ENCODE measurements around the gene MYD88. TPM values are rescaled to one million over a fixed set of nuclear protein-coding genes. Genes with fewer than 3 reads are reported as not detected.

Gene MYD88
- total and polyA plus RNA-seq, 4 donors = 15.4 to 60.3 (median 44.1) TPM

DNA sequence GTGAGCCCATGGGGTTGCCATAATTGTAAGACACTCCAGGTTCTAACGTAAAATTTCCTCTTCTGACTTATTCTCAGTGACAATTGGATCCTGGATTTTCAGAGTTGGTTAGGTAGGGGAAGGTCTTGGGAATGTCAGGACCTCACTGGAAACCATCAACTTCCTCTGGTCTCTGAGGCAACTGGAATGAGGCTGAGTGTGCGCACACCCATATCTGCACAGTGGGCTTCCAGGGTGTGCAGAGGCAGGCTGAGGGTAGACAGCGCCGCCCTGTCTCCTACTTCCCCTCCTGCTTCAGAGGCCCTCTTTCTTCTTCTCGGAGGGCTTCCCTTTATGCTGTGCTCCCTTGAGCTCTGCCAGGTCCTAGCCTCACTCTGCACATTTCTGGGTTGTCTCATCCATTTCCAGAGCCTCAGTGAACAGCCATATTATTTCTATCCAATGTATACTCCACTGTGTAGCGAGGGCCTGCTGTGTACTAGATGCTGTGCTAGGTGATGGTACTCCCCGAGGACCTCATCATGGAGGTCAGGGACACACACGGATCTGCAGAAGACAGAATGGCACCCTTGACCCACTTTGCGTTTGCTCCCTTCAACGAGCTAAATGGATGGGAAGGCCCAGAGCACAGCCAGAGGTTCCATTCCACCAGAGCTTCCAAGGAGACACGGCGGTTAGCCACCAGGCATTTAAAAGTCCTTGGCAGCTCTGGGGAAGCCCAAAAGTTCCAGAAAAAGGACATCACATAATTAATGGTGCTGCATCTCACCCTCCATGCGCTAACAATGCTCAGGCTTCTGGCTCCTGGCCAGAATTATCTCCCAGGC lies 19.8 kb upstream of the MYD88 start:
- no peaks in the 10 kb centered on the region for H3K9me3 ChIP-seq (ENCODE audit: control insufficient read depth in 4 of 4, low read length in 3 of 4)
- peak overlapping the region; percentile 32 to 34 for H3K27ac ChIP-seq (ENCODE audit: low read depth in 1 of 2, low read length in 2 of 2)
- H3K36me3 ChIP-seq (ENCODE audit: control insufficient read depth in 4 of 4, insufficient read depth in 3 of 4, low read depth in 1 of 4, low read length in 3 of 4) = peaks cover 23 to 35% (median 29%) of the 10 kb centered on the region in 4 donors
- H3K27me3 ChIP-seq (ENCODE audit: control insufficient read depth in 4 of 4, insufficient read depth in 4 of 4, low read length in 3 of 4) = no peaks in the 10 kb centered on the region
- no peak overlapping the region for H3K4me3 ChIP-seq (ENCODE audit: low read depth in 1 of 3, low read length in 3 of 3)
- 83% methylated on average over 13 of the region's 13 CpGs for WGBS
- TF ChIP-seq RAD21 (IDR thresholded peaks at IDR 0.05) (no peak), FOXA2 (IDR thresholded peaks at IDR 0.05) (no peak), EGR1 (IDR thresholded peaks at IDR 0.05; ENCODE audit: low read depth in 2 of 2) (no peak)
- no peak for DNase-seq (ENCODE audit: low spot score)
- no peak overlapping the region for H3K9ac ChIP-seq (ENCODE audit: low read depth in 1 of 2, low read length in 2 of 2)
- peaks cover 1 to 48% (median 36%) of the 10 kb centered on the region in 4 donors for H3K4me1 ChIP-seq (ENCODE audit: control insufficient read depth in 4 of 4, insufficient read depth in 4 of 4, low read length in 3 of 4)

DNA sequence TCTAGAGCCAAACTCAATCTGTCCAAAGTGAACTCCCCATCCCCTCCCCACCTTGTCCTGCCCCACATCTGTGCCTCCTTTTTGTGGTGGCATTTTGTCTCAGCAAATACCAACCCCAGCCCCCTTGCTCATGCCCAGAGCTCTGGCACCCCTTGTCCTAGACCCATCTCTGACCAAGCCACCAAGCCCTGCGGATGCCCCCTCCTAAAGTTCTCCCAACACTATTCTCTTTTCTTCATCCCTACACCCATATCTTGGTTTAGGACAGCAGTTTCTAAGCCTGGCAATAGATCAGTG lies 19.3 kb upstream of the MYD88 start:
- TF ChIP-seq GABPA (IDR thresholded peaks at IDR 0.05 in 1 of 2, conservative IDR thresholded peaks at IDR 0.05 in 1 of 2) (no peak), HNF4G (IDR thresholded peaks at IDR 0.05) (no peak), SP1 (IDR thresholded peaks at IDR 0.05) (no peak), RAD21 (IDR thresholded peaks at IDR 0.05) (no peak), FOXA2 (IDR thresholded peaks at IDR 0.05) (no peak), FOXA1 (IDR thresholded peaks at IDR 0.05) (no peak), EGR1 (IDR thresholded peaks at IDR 0.05; ENCODE audit: low read depth in 2 of 2) (no peak), JUND (IDR thresholded peaks at IDR 0.05) (no peak), YY1 (IDR thresholded peaks at IDR 0.05) (no peak), HNF4A (conservative IDR thresholded peaks at IDR 0.05) (no peak), TAF1 (conservative IDR thresholded peaks at IDR 0.05) (no peak), NR2F2 (IDR thresholded peaks at IDR 0.05) (no peak), RXRA (IDR thresholded peaks at IDR 0.05) (no peak)
- TF ChIP-seq, protein P1, sequence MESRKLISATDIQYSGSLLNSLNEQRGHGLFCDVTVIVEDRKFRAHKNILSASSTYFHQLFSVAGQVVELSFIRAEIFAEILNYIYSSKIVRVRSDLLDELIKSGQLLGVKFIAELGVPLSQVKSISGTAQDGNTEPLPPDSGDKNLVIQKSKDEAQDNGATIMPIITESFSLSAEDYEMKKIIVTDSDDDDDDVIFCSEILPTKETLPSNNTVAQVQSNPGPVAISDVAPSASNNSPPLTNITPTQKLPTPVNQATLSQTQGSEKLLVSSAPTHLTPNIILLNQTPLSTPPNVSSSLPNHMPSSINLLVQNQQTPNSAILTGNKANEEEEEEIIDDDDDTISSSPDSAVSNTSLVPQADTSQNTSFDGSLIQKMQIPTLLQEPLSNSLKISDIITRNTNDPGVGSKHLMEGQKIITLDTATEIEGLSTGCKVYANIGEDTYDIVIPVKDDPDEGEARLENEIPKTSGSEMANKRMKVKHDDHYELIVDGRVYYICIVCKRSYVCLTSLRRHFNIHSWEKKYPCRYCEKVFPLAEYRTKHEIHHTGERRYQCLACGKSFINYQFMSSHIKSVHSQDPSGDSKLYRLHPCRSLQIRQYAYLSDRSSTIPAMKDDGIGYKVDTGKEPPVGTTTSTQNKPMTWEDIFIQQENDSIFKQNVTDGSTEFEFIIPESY (IDR thresholded peaks at IDR 0.05) = no peak
- Histone ChIP-seq H3K4me3 (ENCODE audit: low read depth in 1 of 3, low read length in 3 of 3) (no peak overlapping the region), H3K9ac (ENCODE audit: low read depth in 1 of 2, low read length in 2 of 2) (no peak overlapping the region), H3K36me3 (ENCODE audit: control insufficient read depth in 4 of 4, insufficient read depth in 3 of 4, low read depth in 1 of 4, low read length in 3 of 4) (peaks cover 23 to 35% (median 31%) of the 10 kb centered on the region in 4 donors), H3K27ac (ENCODE audit: low read depth in 1 of 2, low read length in 2 of 2) (no peak overlapping the region), H3K9me3 (ENCODE audit: control insufficient read depth in 4 of 4, low read length in 3 of 4) (no peaks in the 10 kb centered on the region), H3K4me1 (ENCODE audit: control insufficient read depth in 4 of 4, insufficient read depth in 4 of 4, low read length in 3 of 4) (peaks cover 1 to 54% (median 39%) of the 10 kb centered on the region in 4 donors), H3K27me3 (ENCODE audit: control insufficient read depth in 4 of 4, insufficient read depth in 4 of 4, low read length in 3 of 4) (no peaks in the 10 kb centered on the region)
- DNase-seq (ENCODE audit: low spot score) = no peak
- WGBS = 100% methylated on average over 1 of the region's 1 CpG

DNA sequence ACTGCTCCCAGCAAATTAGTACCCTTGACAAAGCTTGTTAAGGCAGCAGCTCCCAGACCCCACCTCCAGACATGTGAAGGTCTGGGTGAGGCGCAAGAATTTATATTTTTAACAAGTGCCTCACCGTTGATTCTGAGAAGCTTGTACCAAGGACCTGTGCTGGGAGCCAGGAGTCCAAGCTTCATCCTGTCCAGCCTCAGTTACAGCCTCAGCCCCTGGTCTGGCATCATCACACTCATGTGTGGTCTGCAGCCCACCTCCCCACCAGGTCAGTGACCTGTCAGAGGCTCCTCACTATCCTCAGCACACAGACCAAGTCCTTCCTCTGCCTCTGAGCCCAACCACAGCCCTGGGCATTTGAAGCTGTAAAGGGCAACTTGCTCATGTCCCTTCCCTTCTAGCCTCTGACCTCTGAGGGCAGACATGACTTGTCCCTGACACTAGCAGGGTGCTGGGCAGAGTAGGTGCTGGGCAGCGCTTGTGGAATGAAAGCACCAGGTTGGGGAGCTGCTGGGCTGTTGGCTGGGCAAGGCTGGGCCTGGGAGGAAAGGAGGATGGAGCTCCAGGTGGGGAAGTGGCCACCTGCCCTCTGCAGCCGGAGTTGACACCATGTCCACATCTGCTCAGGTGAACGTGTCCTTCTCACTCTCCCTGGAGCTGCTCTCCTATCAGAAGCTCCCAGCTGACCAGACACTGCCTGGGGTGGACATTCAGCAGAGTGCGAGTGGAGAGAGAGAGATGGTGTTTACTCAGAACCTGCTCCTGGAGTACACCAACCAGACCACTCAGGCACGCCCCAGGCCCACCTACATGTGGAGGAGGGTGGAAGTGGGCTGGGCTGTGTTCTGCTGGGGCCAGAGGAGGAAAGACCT lies 18.4 kb upstream of the MYD88 start:
- no peak for TF ChIP-seq SP1 (IDR thresholded peaks at IDR 0.05)
- Histone ChIP-seq H3K36me3 (ENCODE audit: control insufficient read depth in 4 of 4, insufficient read depth in 3 of 4, low read depth in 1 of 4, low read length in 3 of 4) (peaks cover 23 to 41% (median 37%) of the 10 kb centered on the region in 4 donors), H3K9ac (ENCODE audit: low read depth in 1 of 2, low read length in 2 of 2) (no peak overlapping the region), H3K27me3 (ENCODE audit: control insufficient read depth in 4 of 4, insufficient read depth in 4 of 4, low read length in 3 of 4) (no peaks in the 10 kb centered on the region), H3K27ac (ENCODE audit: low read depth in 1 of 2, low read length in 2 of 2) (no peak overlapping the region), H3K9me3 (ENCODE audit: control insufficient read depth in 4 of 4, low read length in 3 of 4) (no peaks in the 10 kb centered on the region), H3K4me1 (ENCODE audit: control insufficient read depth in 4 of 4, insufficient read depth in 4 of 4, low read length in 3 of 4) (peaks cover 3 to 63% (median 48%) of the 10 kb centered on the region in 4 donors), H3K4me3 (ENCODE audit: low read depth in 1 of 3, low read length in 3 of 3) (no peak overlapping the region)
- DNase-seq (ENCODE audit: low spot score) = peak; percentile 48
- whole genome bisulfite sequencing = 88% methylated on average over 7 of the region's 7 CpGs

All from liver (tissue), 9 donors.